ENCODE results near the gene BCL11B.

DNA sequence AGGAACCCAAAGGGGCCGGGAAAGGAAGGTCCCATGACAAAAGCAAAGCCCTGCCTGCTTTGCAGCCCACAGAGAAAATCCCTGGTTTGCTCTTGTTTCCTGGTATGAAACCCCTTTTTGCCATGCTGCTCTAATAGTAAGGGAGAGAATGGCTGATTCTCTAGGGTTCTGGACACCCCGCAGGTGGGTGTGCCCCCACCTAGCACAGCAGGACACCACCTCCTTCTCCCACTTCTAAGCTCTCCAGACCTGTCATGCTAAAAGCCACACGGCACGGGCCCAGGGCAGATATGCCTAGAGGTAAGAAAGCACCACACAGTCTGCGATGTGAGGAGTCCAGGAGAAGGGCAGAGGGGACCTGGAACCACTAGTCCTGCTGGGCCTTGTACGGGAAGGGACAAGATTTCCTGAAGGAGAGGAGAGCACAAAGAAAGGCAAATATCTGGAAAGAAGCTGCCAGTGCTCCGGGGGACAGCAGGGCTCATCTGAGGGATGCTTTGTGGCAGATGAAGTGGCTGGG lies 113.3 kb downstream of the BCL11B start:
- TF ChIP-seq MYC (IDR thresholded peaks at IDR 0.05; ENCODE audit: low read depth, low read length) (no peak), MYC (CRISPR knock-in tag; IDR thresholded peaks at IDR 0.05; ENCODE audit: borderline replicate concordance, low read depth) (no peak), ZNF780A (CRISPR knock-in tag; IDR thresholded peaks at IDR 0.05) (no peak), CREB5 (CRISPR knock-in tag; IDR thresholded peaks at IDR 0.05) (no peak), FOXP1 (CRISPR knock-in tag; IDR thresholded peaks at IDR 0.05) (no peak), POLR2A (conservative IDR thresholded peaks at IDR 0.05) (no peak), IRF9 (tag; IDR thresholded peaks at IDR 0.05) (no peak), ARID1B (IDR thresholded peaks at IDR 0.05) (no peak)
- TF ChIP-seq, protein P1, sequence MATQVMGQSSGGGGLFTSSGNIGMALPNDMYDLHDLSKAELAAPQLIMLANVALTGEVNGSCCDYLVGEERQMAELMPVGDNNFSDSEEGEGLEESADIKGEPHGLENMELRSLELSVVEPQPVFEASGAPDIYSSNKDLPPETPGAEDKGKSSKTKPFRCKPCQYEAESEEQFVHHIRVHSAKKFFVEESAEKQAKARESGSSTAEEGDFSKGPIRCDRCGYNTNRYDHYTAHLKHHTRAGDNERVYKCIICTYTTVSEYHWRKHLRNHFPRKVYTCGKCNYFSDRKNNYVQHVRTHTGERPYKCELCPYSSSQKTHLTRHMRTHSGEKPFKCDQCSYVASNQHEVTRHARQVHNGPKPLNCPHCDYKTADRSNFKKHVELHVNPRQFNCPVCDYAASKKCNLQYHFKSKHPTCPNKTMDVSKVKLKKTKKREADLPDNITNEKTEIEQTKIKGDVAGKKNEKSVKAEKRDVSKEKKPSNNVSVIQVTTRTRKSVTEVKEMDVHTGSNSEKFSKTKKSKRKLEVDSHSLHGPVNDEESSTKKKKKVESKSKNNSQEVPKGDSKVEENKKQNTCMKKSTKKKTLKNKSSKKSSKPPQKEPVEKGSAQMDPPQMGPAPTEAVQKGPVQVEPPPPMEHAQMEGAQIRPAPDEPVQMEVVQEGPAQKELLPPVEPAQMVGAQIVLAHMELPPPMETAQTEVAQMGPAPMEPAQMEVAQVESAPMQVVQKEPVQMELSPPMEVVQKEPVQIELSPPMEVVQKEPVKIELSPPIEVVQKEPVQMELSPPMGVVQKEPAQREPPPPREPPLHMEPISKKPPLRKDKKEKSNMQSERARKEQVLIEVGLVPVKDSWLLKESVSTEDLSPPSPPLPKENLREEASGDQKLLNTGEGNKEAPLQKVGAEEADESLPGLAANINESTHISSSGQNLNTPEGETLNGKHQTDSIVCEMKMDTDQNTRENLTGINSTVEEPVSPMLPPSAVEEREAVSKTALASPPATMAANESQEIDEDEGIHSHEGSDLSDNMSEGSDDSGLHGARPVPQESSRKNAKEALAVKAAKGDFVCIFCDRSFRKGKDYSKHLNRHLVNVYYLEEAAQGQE (IDR thresholded peaks at IDR 0.05; ENCODE audit: borderline replicate concordance): no peak
- TF ChIP-seq, protein P1 (CRISPR knock-in tag; IDR thresholded peaks at IDR 0.05; ENCODE audit: low read depth): no peak
